ENCODE data around the gene HOXB3.

Gene HOXB3

GRCh38 chr17:48593840-48594537, 3.9 kb upstream of the HOXB3 start (continued):
- TF ChIP-seq ZNF791 (tag by site-specific recombination; IDR thresholded peaks at IDR 0.05) (no peak), ZNF768 (tag by site-specific recombination; IDR thresholded peaks at IDR 0.05) (no peak), ZNF624 (tag by site-specific recombination; IDR thresholded peaks at IDR 0.05) (no peak), ZNF362 (tag by site-specific recombination; IDR thresholded peaks at IDR 0.05) (no peak), ZNF10 (tag by site-specific recombination; IDR thresholded peaks at IDR 0.05) (peak; percentile 30; the same call in 1 of the 2 replicates), ZNF639 (tag by site-specific recombination; IDR thresholded peaks at IDR 0.05) (no peak), EGR2 (tag by site-specific recombination; IDR thresholded peaks at IDR 0.05; ENCODE audit: low read depth) (no peak), ZBTB21 (tag by site-specific recombination; IDR thresholded peaks at IDR 0.05) (peak; percentile 87), ZNF416 (tag by site-specific recombination; IDR thresholded peaks at IDR 0.05) (no peak), ZNF157 (tag by site-specific recombination; IDR thresholded peaks at IDR 0.05) (no peak), MEIS1 (CRISPR knock-in tag; IDR thresholded peaks at IDR 0.05; ENCODE audit: borderline replicate concordance) (no peak), ZNF112 (tag by site-specific recombination; IDR thresholded peaks at IDR 0.05) (no peak), PRDM10 (tag by site-specific recombination; IDR thresholded peaks at IDR 0.05) (peak; percentile 98), ZBTB26 (tag by site-specific recombination; optimal IDR thresholded peaks at IDR 0.05) (peak; percentile 81), HOXD13 (CRISPR knock-in tag; IDR thresholded peaks at IDR 0.05; ENCODE audit: borderline replicate concordance) (no peak), ZNF585B (tag by site-specific recombination; IDR thresholded peaks at IDR 0.05) (no peak), ZNF510 (tag by site-specific recombination; IDR thresholded peaks at IDR 0.05; ENCODE audit: insufficient replicate concordance) (no peak), ZNF645 (tag by site-specific recombination; IDR thresholded peaks at IDR 0.05) (no peak), KLF7 (tag by site-specific recombination; IDR thresholded peaks at IDR 0.05; ENCODE audit: borderline replicate concordance) (peak; percentile 71), ZNF37A (tag by site-specific recombination; IDR thresholded peaks at IDR 0.05) (no peak), ZNF707 (tag by site-specific recombination; IDR thresholded peaks at IDR 0.05) (no peak), FEZF1 (tag by site-specific recombination; IDR thresholded peaks at IDR 0.05) (peak; percentile 3; the same call in 1 of the 2 replicates), KLF16 (tag by site-specific recombination; IDR thresholded peaks at IDR 0.05) (no peak), BCL11A (tag by site-specific recombination; IDR thresholded peaks at IDR 0.05; ENCODE audit: low read depth) (0 out of 2 replicates have a peak, but pooled peaks have one; percentile 70), ZNF843 (tag by site-specific recombination; IDR thresholded peaks at IDR 0.05) (peak; percentile 83), ZNF121 (tag by site-specific recombination; IDR thresholded peaks at IDR 0.05) (no peak), ZNF580 (tag by site-specific recombination; IDR thresholded peaks at IDR 0.05) (peak; percentile 75), ZNF555 (tag by site-specific recombination; conservative IDR thresholded peaks at IDR 0.05) (no peak), ZBTB10 (tag by site-specific recombination; IDR thresholded peaks at IDR 0.05) (0 out of 2 replicates have a peak, but pooled peaks have one; percentile 34)

Measured in HEK293 (cell line).